Dermis microvascular lymphatic vessel endothelial cell (primary cell): ENCODE data around the gene SPATA3. TPM values are rescaled to one million over a fixed set of nuclear protein-coding genes. Genes with fewer than 3 reads are reported as not detected.
"Not testable (repeated sequence)": the region's sequence is repeated elsewhere in the genome, so short reads cannot be mapped to it uniquely, and the experiment has no call there.

Experiments used
- DNase-seq, 2 donors: peaks; one replicate each; pipeline versions ENCODE4 v3.0.0 to v3.0.0-alpha.2; 2010; ENCODE audit warnings: low read depth in 2 of 2
- total RNA-seq: library from RNA; depleted of rRNA; stranded (reverse); fragments of >200 nt; gene quantifications from 2 replicates; pipeline ENCODE4 v1.2.1, GENCODE V29; 2014

The SPATA3 gene
- total RNA-seq, 1 donor from 2014 or later, result not detected

DNA sequence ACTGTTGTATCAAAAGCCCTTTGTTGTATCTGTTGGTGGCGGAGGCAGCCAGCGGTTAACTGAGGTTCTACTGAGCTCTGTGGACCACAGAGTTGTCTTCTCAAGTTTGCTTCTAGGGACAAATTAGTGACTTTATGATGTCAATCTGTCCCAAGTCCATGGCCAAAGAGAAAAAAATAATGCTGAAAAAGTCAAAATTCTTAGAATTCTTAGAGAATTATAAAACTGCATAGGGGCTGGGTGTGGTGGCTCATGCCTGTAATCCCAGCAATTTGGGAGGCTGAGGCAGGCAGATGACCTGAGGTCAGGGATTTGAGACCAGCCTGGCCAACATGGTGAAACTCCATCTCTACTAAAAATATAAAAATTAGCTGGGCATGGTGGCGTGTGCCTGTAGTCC lies 29.1 kb downstream of the SPATA3 start:
- DNase-seq, result not testable (repeated sequence)

- DNase-seq, result no peak
These were observed 33.0 kb downstream of the SPATA3 start for GRCh38 chr2:231028889-231029288.

DNA sequence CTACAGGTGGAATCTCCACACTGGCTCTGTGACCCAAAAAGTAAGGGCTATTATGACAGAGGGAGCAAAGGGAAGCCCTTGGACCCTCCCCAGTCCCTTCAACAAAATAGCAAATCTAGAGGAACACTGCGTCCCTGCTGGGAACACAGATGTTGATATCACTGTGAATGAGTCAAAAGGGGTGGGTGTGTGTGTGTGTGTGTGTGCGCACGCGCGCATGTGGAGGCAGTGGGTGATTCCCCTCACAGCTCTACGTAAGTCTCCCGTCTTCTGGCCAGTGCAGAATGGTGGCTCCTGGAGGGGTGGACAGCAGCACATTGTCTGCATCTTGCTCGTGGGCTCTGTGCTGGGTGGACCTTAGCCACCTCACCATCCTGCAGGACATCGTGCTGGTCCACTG lies 33.6 kb downstream of the SPATA3 start:
- no peak for DNase-seq

GRCh38 chr2:231030725-231031124 lies 34.8 kb downstream of the SPATA3 start:
- no peak for DNase-seq

DNA sequence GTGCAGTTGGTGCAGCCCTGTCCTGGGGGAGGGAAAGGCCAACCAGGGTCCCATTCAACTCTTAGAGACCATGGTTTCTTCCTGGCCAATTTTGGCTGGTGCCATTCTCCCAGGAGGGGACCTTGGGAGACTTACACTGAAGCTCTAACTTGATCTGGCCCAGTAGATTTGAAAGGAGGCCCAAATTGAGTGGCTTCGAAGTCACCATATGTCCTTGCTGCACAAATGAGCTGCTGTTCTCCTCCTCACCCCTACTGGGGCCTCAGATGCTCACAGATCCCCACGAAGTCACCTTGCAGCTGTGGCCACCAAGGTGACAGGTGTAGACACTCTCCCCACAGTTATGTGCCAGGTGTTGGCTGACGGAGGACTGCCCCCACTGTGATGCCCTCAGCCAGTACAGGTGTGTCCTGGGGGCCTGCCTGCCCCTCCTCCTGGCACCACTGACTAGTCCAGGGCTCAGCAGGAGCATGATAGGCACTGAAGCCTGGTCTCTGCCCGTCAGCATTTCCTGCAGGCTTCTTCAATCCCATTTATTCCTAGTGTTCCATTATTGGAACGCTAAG lies 36.7 kb downstream of the SPATA3 start:
- DNase-seq, result no peak

GRCh38 chr2:231033147-231034132 lies 37.5 kb downstream of the SPATA3 start:
- DNase-seq, result no peak

DNA sequence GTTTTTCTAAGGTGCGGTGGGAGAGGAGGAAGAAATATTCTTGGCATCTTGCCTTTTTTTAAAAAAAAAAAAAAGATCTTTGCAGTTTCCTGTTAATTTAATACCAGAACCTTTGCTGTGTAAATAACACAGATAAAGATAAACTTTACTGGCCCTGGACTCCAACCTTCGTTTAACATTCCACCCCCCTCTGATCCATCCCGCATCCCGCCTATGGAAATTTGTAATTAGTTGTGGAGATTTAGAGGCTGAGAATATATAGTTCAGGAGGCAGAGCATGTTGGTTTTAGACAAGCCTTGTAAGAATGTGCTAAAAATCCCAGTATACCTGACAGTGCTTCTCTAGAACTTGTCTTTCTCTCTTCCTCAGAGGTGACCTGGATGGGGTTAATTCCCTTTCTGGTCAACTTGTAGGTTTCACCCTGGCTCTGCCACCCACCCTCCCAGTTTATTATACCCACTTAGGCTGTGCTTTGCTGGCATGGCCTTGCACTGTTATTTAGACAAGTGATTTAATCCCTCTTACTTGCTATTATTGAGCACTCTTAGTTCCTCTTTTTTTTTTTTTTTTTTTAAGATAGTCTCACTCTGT lies 38.5 kb downstream of the SPATA3 start:
- no peak for DNase-seq

DNA sequence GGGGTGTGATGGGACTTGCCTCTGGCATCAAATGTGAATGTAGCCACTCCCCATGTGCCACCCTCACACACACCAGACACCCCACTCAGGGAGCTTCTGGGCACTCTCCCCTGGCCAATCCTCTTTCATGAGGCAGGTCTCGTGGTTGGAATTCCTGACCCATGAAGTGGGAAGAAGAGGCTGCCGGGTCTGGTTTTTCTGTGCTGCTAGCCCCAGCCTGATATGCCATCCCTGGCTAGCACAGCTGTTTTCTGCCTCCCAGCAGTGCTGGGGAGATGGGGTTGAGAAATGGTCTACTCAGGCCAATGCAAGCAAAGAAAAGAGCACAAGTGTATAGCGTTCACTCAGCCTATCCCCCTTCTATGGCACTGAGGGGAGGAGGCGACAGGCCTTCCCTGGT lies 40.2 kb downstream of the SPATA3 start:
- DNase-seq, result no peak

DNA sequence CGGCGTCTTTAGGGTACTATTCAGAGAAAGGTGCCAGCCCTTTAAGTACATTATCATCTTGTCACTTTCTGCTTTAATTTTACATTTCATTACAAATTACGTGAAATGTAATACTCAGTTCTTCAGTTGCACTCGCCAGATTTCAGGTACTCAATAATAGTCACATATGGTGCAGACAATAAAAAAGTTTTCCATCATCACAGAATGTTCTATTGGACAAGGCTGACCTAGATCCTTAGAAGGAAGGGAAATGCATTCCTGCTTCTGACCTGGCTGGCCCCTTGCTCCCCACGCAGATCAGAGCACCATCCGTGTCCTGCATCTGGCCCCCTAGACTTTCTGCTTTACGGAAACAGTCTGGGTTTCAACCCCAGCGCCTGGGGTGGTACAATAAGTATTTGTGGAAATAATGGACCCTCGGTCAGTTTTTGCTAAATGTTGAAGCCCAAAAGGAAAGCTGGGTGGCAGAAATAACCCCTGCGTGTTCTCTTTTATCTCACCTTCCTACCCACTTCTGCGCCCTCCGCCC lies 40.7 kb downstream of the SPATA3 start:
- DNase-seq, result no peak

DNA sequence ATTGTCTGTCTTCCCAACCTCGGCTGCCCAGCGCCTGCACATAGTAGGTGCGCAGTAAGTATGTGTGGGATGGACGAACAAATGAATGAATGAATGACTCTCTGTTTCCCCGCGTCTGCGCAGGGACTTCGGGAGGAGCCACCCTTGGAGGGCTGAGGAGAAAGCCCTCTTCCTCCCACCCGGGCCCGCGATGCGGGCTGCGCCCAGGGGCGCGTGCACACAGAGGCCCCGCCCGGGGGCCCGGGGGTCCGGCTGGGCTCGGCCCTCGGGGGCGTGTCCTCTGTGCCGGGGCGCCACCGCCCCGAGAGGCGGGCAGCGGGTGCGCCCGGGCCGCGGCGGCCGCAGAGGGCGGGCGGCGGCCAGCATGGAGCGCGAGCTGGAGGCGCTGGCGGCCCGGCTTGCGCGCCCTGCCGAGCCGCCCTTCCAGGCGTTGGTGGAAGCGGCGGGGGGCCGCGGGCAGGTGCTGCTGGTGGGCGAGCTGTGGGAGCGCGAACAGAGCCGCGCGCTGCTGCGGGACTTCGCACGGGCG lies 41.3 kb downstream of the SPATA3 start, which contains the start of gene C2orf72:
Gene C2orf72 (plus strand): TSS at position 322 of the 529 bp plus-strand sequence. CDS start 43 bp downstream, at position 365.
- peak in 1 of 2 donors; percentile 12 for DNase-seq

DNA sequence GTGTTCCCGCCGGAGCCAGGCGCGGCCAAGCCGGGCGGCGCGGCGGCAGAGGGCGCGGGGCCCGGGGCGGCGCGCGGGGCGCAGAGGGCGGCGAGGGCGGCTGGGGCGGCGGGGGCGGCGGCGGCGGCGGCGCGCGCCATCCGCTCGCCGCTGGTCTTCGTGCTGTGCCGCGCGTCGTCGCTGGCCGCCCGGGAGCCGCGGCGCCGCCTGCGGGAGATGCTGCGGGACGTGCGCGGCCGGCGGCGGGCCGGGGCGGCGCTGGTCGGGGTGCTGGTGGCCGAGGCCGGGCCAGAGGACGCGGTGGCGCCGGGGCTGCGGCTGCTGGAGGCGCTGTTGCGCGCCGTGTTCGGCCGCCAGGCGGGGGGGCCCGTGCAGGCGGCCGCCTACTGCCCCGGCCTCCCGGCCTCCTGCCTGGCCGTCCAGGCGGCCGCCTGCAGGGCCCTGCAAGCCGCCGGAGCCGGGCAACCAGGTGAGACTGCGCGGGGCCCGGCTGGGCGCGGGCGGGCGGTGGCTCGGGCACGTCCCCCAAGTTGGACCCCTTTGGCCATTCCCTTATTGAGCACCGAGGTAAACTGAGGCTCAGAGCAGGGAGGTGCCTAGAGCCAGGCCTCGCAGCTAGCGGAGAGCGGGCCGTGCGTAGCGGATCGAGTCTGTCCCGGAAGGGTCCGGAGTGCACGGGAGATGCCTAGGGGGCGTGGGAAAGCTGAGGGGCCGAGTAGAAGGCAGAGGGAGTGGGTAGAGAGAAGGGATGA lies 42.0 kb downstream of the SPATA3 start:
- DNase-seq, result peak in 1 of 2 donors; percentile 31

- DNase-seq, result no peak
These were observed 42.8 kb downstream of the SPATA3 start for GRCh38 chr2:231038483-231039293.

DNA sequence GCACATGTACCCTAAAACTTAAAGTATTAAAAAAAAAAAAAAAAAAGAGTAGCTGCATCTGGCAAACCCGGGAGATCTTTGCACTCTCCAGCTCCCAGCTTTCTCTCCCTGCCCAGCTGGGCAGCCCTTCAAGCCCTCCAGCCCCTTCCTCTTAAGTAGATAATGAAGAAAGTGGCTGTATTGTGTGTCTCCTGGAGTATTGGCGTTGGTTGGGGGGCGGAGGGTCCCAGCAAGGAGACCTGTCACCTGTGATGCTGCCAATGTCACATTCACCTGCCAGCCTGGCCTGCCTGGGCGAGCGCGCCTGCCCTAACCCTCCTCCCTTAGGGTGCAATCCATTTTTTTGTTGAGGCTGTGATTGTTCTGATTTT lies 43.4 kb downstream of the SPATA3 start:
- DNase-seq, result no peak

DNA sequence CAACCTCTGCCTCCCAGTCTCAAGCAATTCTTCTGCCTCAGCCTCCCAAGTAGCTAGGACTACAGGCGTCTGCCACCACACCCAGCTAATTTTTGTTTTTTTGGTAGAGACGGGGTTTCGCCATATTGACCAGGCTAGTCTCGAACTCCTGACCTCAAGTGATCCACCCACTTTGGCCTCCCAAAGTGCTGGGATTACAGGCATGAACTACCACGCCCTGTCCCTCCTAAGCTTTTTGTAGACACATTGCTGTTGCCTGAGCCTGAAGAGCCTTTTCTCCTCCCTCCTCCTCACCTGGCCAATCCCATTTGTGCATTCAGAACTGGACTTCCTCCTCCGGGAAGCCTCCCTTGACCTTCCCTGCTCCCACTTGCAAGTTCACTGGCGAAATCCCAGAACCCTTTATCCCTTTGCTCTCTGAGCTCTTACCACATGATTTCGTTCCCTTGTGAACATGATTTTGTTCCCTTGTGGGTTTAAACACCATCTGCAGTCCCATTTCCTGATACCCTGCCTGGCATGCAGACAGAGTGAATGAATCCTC lies 44.0 kb downstream of the SPATA3 start:
- peak; percentile 35 to 61 for DNase-seq

- no peak for DNase-seq
These were observed 45.3 kb downstream of the SPATA3 start for GRCh38 chr2:231041061-231041689.

- no peak for DNase-seq
These were observed 47.9 kb downstream of the SPATA3 start for GRCh38 chr2:231043796-231044195.

- no peak for DNase-seq
These were observed 51.0 kb downstream of the SPATA3 start for GRCh38 chr2:231046916-231047273.

GRCh38 chr2:231047274-231047922 lies 51.5 kb downstream of the SPATA3 start:
- DNase-seq, result no peak
